DMS53 (cell line): ENCODE results near the gene SH3RF3.
A peak's percentile ranks its signal among the peaks of the same experiment; 100 is the strongest.

Experiments
- DNase-seq: peaks from one replicate; lab custom pipeline; 2025; lab: John Stamatoyannopoulos, UW

Gene SH3RF3

DNA sequence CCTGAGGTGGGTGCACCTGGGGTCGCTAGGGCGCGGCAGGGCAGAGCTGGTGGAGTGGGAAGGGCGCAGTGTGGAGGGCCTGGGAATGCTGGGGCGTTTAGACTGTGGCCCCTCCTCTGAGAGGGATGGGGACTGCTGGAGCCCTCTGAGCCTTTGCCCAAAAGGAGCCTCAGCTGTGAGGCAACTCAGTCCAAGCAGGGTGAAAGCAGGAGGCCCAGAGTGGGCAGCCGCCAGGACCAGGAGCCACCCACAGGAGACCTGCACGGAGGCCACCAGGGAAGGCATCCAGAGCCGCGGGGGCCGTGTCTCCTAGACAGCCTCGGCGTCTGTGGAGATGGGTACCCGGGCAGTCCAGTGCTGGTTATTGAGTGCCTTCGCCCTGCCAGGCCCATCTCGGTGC, 369.9 kb downstream of the SH3RF3 start:
- DNase-seq = no peak

DNA sequence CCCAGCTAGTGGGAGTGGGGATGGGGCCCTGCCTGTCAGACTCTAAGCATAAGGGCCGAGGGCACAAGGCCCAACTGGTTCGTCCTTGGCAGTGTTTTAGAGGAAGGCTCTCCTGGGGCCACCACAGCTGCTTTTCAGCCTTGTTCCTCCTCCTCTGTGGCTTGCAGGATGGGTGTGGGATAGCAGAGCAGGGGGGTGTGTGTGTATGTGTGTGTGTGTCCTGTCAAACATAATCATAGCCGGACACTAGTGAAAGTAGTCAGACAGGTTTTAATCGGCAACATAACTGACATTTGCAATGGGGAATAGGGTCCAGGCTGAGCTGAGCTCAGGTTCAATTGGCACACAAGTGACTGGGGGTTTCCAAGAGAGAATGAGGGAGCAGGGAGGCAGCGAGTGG, 370.6 kb downstream of the SH3RF3 start:
- peak; percentile 71 for DNase-seq

DNA sequence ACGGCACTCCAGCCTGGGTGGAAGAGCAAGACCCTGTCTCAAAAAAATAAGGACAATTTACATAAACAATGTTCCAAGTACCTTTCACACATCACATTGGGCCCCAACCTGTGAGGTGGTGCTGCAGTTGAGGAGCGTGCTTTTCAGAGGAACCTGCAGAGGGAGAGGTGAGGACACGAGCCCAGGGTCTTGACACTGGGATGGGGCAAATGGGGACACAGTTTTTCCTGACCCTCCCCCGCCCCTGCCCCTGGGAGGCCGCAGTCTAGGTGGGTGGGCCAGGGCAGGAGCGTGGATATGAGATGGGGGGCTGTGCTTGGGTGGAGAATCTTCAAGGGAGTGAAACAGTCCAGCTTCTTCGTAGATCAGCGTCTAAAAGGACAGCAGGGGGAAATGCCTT, 371.9 kb downstream of the SH3RF3 start:
- DNase-seq = no peak

DNA sequence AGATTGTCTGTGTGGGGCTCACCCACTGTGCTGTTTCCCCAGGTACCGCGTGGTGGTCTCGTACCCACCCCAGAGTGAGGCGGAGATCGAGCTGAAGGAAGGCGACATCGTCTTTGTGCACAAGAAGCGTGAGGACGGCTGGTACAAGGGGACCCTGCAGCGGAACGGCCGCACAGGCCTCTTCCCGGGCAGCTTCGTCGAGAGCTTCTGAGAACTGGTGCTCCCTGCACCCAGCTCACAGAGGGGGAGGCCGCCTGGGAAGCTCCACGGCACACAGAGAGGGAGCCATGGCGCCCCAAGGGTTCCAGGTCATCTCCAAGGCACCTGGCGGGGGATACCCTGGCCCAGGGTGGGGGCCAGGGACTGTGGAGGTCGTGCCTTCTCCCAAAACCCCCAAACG, 372.5 kb downstream of the SH3RF3 start:
- DNase-seq = no peak

DNA sequence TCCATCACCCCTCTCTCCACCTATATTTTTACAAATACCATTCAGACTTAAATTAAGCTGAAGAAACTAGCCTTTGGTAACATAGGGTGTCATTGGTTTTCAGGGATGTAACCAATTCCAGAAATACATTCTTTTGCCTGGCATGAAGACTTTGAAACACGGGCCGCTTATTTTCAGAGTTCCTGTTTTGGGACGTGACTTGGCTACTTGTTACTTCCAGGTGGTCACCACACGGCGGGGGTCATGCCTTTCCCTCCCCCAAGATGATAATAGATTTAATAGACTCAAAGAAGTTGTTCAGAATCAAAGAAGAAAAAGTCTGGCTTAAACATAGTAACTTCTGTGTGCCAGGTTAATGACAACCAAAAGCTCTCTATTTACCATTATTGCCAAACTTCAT, 374.2 kb downstream of the SH3RF3 start:
- DNase-seq = no peak

DNA sequence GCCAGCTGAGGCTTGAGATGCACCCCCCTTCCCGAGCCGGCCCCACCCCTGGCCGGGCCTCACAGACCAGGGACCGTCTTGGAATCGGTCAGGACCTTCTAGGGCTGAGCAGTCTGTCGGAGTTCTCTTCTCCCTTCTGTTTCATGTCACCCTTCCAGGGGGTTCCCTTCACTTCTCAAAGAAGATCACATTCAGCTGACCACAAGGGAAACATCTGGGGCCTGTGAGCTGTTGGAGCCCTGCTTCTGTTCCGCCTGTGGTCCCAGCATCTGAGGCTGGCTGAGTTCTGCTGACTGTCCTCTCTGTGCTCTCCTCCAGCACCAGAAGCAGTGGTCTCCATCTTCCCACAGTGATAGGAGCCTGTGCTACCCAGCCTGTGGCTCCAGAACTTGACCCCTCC, 378.2 kb downstream of the SH3RF3 start:
- no peak for DNase-seq

DNA sequence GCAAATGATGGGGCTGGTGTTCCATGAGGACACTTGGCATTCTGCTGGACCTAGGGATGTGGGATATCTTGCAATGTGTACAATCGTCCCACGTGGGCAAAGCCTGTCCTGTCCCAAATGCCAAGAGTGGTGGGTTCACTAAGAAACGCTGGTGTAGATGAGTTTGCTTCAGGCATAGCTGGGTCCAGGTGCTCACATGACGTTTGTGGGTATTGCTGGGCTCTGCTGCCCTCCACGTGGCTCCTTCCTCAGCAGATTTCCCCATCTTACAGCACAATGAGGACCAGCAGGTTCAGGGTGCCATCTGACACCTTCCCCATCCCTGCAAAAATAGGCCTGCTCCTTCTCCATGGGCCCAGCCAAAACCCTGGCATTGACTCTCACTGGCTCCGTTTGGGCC, 378.8 kb downstream of the SH3RF3 start:
- DNase-seq = no peak

DNA sequence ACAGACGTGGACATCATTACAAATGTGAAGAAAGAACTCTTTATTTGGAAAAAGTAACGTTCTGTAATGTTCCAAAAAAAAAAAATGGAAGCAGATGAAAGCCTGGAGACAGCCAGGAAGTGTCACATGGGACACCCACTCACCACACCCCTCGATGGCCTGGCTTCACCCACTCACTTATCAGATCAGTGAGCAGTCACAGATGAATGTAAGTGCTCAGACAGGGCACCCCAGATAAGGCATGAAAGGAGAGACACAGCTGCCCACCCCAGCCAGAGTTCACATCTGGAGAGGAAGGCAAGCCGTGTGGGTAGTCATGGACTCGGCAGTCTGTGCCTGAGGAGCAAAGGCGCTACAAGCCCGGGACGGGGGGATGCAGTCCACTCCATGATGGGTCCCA, 379.6 kb downstream of the SH3RF3 start:
- DNase-seq = peak; percentile 26

DNA sequence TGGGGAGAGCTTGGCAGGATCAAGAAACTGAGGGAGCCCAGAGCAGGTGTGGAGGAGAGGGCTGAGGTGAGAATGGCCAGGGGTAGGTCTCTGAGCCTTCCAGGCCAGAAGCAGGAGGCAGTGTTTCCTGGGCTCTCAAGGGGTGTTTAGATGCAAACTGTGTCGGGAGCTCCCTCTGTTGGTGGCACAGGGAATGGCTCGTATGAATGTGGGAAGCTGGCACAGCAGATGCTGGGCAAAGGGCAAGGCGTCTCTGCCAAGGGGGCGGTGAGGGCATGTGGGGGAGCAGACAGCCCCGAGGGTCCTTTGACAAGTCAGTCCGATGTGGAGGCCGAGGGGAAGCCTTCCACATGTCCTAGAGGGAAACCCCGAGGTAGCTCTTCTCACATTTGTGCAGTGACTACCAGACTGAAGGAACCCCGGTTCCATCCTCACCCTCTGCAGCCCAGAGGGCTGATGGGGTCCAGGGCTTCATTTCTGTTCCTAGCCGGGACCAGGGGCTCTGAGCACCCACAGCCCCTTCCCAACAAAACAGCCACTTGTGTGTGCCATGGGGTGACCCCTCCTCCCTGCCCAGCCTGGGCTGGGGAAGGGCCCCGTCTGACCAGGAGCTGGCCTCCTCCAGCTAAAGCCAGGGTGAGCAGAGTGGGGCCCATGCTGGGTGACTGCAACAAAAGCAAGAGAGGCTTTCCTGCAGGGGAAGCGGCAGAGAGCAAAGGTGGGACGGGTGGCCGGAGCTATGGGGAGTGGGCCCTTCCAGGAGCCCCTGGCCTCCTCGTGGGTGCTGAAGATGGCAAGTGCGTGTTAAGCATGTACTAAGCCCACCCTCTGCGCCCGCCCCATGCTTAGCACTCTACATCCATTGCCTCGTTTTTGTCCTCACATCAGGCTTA, 381.4 kb downstream of the SH3RF3 start:
- peak; percentile 92 for DNase-seq

DNA sequence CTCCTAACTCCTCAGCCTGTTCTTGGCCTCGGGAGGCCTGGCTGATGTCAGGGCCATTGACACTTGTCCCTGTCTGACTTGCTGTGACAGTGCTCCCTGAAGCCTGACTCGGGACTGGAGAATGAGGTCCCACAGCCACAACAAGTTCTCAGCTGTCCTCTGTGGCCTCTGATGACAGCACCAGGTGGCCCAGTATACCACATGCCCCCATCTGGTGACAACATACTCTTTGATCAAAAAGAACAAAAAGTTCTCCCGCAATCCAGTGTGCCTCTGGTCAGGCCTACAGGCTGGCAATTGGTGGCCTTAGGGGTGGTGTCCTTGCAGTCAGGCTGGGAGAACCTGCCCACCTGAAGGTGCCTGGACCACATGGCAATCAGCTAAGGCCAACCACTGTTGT, 382.2 kb downstream of the SH3RF3 start:
- peak; percentile 40 for DNase-seq

DNA sequence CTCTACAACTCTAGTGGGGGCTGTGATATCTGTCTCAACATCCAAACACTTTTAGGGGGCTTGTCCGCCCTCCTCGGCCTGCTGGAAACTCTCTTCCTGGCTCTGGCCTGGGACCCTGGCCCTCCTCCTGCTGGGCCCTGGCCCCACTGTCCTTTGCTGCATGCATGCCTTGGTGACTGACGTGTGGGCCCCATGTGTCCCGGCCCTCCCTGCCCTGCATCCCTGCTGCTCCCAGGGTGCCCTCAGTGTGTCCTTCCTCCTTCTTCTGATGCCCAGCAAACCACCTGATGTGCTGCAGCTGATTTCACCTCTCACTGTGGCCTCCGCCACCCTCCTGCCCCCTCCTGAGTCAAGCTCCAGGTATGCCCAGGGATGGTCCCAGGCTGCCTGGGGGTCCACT, 383.1 kb downstream of the SH3RF3 start:
- no peak for DNase-seq

DNA sequence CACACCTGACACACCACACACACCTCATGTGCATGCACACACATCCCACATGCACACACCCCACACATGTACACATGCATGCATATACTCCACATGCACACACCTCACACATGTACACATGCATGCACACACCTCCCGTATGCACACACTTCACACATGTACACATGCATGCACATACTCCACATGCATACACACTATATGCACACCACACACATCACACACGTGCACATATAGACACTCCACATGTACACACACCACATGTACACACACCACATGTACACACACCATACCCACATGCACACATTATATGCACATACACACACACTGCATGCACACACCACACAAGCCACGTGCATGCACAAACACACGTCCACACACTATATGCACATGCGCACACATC, 384.2 kb downstream of the SH3RF3 start:
- no peak for DNase-seq

DNA sequence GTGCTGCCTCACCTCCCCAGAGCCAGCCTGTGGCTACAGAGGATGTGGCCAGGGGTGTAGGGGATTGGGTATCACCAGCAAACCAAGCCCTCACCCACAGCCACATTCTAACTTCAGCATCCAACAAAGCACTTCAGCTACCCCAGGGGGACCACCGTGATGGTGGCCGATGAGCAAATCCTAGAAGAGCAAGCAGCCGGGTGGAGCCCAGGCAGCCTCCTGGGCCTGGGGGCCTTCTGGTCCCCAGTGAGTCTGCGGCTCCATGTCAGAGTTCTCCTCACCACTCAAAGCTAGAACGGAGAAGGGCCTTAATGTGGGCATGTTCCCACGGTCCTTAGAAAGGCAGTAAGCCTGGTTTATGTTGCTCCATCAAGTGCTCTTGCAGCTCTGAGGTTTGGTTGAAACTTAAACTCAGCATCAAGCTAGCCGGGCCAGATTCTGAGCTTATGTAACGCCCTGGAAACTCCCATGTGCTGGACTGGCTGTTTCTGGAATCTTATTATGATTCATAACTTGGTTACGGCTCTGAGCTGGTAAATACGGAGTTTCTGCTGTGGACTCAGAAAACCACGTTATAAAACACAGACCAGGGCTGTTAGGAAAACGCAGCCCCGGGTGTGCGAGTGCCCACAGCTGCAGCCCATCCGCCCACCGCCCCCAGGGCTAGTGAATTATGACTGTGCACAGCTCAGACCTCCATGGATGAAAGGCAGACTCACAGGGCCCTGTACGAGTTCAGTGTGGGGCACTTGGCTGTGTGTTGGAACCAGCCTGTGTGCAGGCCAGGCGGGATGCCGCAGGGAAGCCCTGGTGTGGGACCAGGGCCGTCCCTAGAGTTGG, 385.0 kb downstream of the SH3RF3 start:
- DNase-seq = peak; percentile 56

DNA sequence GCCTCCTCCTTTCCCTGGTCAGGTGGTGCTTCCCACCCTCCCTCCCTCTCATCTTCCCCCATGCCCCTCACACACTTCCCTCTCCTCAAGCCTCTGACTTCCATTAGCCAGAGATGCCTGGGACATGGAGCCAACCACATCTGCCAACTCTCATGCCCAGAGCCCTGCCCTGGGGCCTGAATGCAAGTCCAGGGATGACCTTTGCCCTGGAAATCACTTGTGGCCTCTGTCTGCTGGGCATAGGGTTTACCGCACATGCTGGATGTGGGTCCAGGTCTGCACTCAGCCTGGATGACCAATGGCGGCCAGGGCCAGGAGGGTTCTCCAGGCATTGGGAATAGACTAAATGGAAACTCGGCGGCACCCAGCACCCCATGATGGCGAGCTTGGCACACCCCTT, 385.9 kb downstream of the SH3RF3 start:
- no peak for DNase-seq

DNA sequence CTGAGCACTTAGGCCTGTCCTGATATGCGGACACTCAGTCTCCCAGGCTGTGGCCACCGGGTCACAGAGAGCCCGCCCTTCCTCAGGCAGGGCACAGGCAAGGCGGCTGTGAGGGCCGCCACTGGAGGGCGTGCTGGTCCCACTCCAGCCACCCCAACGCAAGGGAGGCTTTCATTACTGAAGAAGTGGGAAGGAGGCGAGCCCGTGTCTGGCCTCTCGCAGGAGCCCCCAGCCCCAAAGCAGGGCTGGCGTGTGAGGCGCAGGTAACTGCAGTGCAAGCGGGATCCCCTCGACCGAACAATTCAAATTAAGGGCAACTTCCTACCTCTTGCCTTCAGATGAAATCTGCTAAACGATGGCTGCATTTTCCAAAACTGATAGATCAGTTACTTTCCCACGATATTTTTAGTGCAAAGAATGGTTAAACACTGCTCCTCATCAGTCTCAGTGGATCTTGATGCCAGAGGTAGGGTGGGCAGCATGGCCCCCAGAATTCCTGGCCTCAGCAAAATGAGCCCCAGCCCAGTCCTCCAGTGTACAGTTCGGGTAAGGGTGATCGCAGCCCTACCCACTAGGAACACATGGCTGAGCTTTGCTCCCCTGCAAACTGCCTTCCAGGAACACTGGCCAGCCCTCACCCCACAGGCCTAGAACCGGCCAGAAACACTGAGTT, 387.6 kb downstream of the SH3RF3 start:
- peak; percentile 92 for DNase-seq

DNA sequence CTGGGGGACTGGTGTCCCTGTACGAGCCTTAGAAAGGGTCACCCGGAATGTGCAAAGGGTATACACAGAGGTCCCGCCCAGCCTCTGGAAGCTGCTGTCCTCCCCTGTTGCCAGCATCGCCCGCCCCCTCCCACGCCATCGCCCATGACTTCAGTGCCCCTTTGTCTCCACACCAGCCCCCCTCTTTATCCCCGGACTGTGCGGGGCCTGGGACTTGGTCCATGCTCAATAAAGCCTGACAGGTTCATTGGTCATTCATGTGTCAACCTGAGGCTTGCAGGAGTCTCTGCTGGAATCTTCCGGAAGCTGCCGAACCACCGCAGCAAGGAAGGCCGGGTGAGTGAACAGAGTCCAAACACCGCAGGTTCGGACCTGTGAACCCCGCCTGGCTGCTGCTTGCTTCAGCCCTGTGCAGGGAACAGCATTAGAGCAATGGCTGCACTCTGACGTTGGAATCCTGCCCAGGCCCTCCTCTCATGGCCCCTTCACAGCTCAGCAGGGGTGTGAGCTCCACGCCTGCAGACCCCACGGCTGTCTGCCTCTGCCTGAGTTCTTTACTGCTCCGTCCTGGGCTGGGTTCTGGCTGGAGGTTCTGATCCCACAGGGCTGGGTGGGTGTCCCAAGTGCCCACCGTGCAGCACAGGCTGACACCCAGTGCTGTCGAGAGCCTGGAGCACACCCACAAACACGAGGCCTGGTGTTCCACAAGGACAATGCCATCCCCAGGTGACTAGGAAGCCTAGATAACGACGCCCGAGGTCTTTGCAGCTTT, 388.3 kb downstream of the SH3RF3 start:
- no peak for DNase-seq

DNA sequence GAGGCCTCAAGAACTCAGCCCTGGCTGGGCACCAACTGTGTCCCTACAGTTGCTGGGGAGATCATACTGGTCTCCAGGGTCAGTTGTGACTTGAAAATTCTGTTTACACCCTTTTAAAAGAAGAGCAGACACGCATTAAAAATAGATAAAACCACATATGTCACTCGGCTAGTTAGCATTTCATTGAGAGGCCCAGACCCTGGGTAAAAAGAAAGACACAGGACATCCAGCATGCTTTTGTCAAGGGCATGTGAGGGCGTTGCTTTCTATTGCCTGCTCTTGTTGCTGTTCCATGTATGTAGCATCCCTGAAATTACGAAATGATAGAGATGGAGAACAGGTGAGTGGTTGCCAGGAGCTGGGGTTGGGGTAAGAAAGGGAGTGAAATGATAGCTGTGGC, 390.5 kb downstream of the SH3RF3 start:
- no peak for DNase-seq

DNA sequence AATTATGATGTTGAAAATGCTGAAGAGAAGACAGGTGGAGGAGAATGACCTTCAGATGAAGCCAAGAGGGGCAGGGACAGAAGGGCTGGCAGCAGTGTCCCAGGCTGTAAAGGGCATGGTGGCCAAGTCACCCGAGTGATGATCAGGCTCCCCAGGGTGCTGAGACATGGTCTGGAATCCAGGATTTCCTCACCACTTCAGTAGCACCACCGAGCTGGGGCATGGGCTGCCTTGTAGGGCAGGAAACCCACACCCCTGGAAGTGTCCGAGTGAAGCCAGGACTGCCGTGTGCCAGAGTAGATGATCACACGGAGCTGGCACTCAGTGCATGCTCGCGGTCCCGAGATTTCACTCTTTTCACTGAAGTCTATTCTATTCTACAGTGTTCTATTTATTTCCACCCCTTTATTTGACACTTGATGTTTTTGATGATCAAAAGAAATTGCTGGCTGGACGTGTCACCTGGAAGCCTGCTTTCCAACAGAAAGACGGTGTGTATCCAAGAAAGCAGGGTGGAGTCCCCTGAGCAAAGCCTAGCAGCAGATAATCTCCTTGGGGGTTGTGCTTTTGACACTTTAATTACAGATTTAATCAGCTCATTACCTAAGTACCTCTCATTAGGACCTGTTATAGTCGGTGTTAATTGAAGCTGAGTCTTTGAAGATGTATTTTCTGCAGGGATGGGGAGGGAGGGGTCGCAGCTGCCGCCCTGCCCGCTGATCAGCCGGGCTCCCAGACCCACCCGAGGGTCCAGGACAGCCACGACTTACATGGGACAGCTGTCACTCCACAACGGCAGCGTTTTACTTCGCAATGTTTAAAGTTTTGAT, 392.4 kb downstream of the SH3RF3 start:
- DNase-seq = no peak

DNA sequence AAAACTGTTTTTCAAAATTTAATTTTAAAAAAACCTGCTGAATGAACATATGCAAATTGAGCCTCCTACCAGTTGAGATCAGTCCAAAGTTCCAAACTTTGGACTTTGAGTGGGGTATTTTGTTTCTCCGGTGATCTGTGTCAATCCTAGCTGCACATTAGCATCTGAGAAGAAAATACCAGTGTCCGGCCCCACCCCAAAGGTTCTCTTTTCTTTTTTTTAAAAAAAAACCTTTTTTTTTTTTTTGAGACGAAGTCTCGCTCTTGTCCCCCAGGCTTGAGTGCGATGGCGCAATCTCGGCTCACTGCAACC, 393.0 kb downstream of the SH3RF3 start:
- DNase-seq = no peak

DNA sequence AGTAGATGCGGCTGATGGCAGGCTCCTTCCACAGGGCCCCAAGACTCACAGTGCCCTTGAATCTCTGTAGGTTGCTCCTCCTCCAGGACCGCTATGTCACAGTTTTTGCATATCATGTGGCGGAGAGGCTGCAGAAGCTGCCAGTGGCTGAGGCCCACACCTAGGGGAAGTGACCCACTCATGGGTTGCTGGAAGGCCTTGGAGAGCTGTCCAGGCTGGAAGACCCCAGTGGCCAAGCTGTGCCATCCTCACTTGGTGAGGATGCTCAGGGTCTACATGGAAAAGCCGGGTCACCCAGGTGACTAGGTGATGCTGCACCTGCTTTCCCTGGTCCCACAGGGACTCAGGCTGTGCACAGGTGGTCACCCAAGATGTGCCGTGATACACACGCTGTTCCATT, 394.1 kb downstream of the SH3RF3 start:
- DNase-seq = no peak
